Measurements from ENCODE around the gene ZP4. TPM values are rescaled to one million over a fixed set of nuclear protein-coding genes. Genes with fewer than 3 reads are reported as not detected.

Gene ZP4
- total and polyA plus RNA-seq, 2 of the 8 experiments (the other 6 are each of a cell fraction or from before 2014, with no cell fraction given) = not detected

GRCh38 chr1:237838320-237838719 is 52.4 kb downstream of the ZP4 start:
- Histone ChIP-seq H3K4me1 (replicated peaks in 1 of 4; ENCODE audit: control insufficient read depth in 3 of 4, insufficient read depth in 4 of 4, low read length in 3 of 4) (peaks cover 0 to 7% (median 0%) of the 10 kb centered on the region in 4 experiments; a peak in 1 of 7 replicates), H4K20me1 (replicated peaks in 1 of 2; ENCODE audit: control insufficient read depth in 1 of 2, insufficient read depth in 2 of 2, low read length in 2 of 2) (no peaks in the 10 kb centered on the region), H3K18ac (ENCODE audit: extremely low read depth, low read length) (no peak overlapping the region), H3K23ac (ENCODE audit: insufficient read length) (no peak overlapping the region), H3K27ac (ENCODE audit: low read depth, low read length) (no peak overlapping the region), H3K56ac (replicated peaks; ENCODE audit: insufficient read length, low read depth, low read length) (no peak overlapping the region), H3K14ac (ENCODE audit: insufficient read length) (no peak overlapping the region), H2BK120ac (replicated peaks; ENCODE audit: low read depth, low read length) (no peak overlapping the region), H2AK5ac (ENCODE audit: low read depth, low read length) (no peak overlapping the region), H2AFZ (ENCODE audit: low read length) (no peak overlapping the region), H3K4ac (replicated peaks; ENCODE audit: insufficient read length, low read depth, low read length) (no peak overlapping the region), H2BK12ac (ENCODE audit: low read depth, low read length) (no peak overlapping the region), H2BK15ac (ENCODE audit: low read length) (no peak overlapping the region), H2BK5ac (ENCODE audit: low read depth, low read length) (no peak overlapping the region), H4K5ac (ENCODE audit: insufficient read length, low read depth, low read length) (no peak overlapping the region), H4K91ac (replicated peaks; ENCODE audit: insufficient read length, low read length) (no peak overlapping the region), H4K8ac (ENCODE audit: extremely low read depth, insufficient read depth, low read length) (no peak overlapping the region), H3K27me3 (replicated peaks in 1 of 4; ENCODE audit: control insufficient read depth in 3 of 4, extremely low read depth in 1 of 4, insufficient read depth in 3 of 4, low read length in 3 of 4) (no peaks in the 10 kb centered on the region), H3K23me2 (ENCODE audit: low read depth, low read length) (no peaks in the 10 kb centered on the region), H2BK20ac (ENCODE audit: low read length) (no peak overlapping the region), H3K36me3 (ENCODE audit: control insufficient read depth in 2 of 4, insufficient read depth in 4 of 4, low read length in 3 of 4) (no peaks in the 10 kb centered on the region), H3K4me2 (ENCODE audit: insufficient read depth in 1 of 2, low read depth in 2 of 2, low read length in 2 of 2) (no peak overlapping the region), H3K79me2 (ENCODE audit: control insufficient read depth in 1 of 2, insufficient read depth in 2 of 2, low read length in 2 of 2) (no peaks in the 10 kb centered on the region), H3K4me3 (ENCODE audit: extremely low read depth in 1 of 4, insufficient read depth in 2 of 4, low read depth in 3 of 4, low read length in 4 of 4) (no peak overlapping the region), H3K9me3 (ENCODE audit: insufficient read depth in 2 of 2, low read depth in 1 of 2, low read length in 1 of 2) (no peaks in the 10 kb centered on the region), H3K79me1 (ENCODE audit: low read depth, low read length) (no peaks in the 10 kb centered on the region), H3K9ac (replicated peaks in 1 of 4; ENCODE audit: extremely low read depth in 1 of 4, low read depth in 3 of 4, low read length in 3 of 4) (no peak overlapping the region)
- ChIA-PET CTCF (ENCODE audit: partially characterized antibody) (interaction anchor here (0.8 to 7.8 kb wide), 9 partner anchors 13 to 400 kb away, joined by 3 to 42 read pairs (median 3); no protein-coding TSS in a partner anchor), POLR2A (ENCODE audit: partially characterized antibody) (no interaction called here)
- DNase-seq (ENCODE audit: low read depth in 1 of 2, low spot score in 2 of 2) (no peak), FAIRE-seq (no peak)
- 79% methylated on average over 3 of the region's 3 CpGs; no CpG with 5 or more reads in 1 of the 2 experiments for WGBS, 2 experiments (ENCODE audit: extremely low coverage in 1 of 2, insufficient coverage in 1 of 2, insufficient read length in 1 of 2, insufficient replicate concordance in 2 of 2, low coverage in 1 of 2, low lambda C conversion rate in 2 of 2, missing lambda C conversion rate in 1 of 2)
- TF ChIP-seq ATF2 (IDR thresholded peaks at IDR 0.05; ENCODE audit: low read length) (no peak), CEBPB (IDR thresholded peaks at IDR 0.05; ENCODE audit: low read depth, low read length) (no peak), SAP30 (IDR thresholded peaks at IDR 0.05; ENCODE audit: insufficient read depth, insufficient replicate concordance, low read length) (no peak), SP1 (IDR thresholded peaks at IDR 0.05; ENCODE audit: low read depth, low read length) (no peak), NANOG (IDR thresholded peaks at IDR 0.05; ENCODE audit: insufficient read depth, low read depth, low read length, poor library complexity, severe bottlenecking) (no peak), GABPA (IDR thresholded peaks at IDR 0.05; ENCODE audit: borderline replicate concordance, insufficient read depth, low read length) (no peak), JUN (IDR thresholded peaks at IDR 0.05; ENCODE audit: low read depth, low read length) (no peak), SUZ12 (IDR thresholded peaks at IDR 0.05; ENCODE audit: low read length) (no peak), TBP (IDR thresholded peaks at IDR 0.05; ENCODE audit: low read depth, low read length) (no peak), CHD2 (IDR thresholded peaks at IDR 0.05; ENCODE audit: low read length) (no peak), HDAC2 (IDR thresholded peaks at IDR 0.05; ENCODE audit: borderline replicate concordance in 1 of 2, low read depth in 2 of 2, low read length in 2 of 2) (no peak)
- TF ChIP-seq, protein P1, sequence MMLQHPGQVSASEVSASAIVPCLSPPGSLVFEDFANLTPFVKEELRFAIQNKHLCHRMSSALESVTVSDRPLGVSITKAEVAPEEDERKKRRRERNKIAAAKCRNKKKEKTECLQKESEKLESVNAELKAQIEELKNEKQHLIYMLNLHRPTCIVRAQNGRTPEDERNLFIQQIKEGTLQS (IDR thresholded peaks at IDR 0.05; ENCODE audit: insufficient read depth, low read depth, low read length) = no peak
